NCI-H128 (cell line): ENCODE results near the gene COG5.
"Not testable (repeated sequence)": the region's sequence is repeated elsewhere in the genome, so short reads cannot be mapped to it uniquely, and the experiment has no call there.

ENCODE experiments used
- DNase-seq: peaks from one replicate; lab custom pipeline; 2025; ENCODE audit not compliant: unreplicated experiment; lab: John Stamatoyannopoulos, UW

Gene COG5

GRCh38 chr7:107166736-107167426, 396.8 kb downstream of the COG5 start:
- DNase-seq = no peak

GRCh38 chr7:107165341-107165740, 398.4 kb downstream of the COG5 start:
- DNase-seq = no peak

- no peak for DNase-seq
Measured at GRCh38 chr7:107164092-107164491, 399.6 kb downstream of the COG5 start.

GRCh38 chr7:107162475-107162874, 401.2 kb downstream of the COG5 start:
- DNase-seq = no peak

- no peak for DNase-seq
Measured at GRCh38 chr7:107161415-107161814, 402.3 kb downstream of the COG5 start.

GRCh38 chr7:107160389-107160788, 403.3 kb downstream of the COG5 start:
- DNase-seq = no peak

- no peak for DNase-seq
Measured at GRCh38 chr7:107158028-107158427, 405.7 kb downstream of the COG5 start.

- no peak for DNase-seq
Measured at GRCh38 chr7:107157091-107157490, 406.6 kb downstream of the COG5 start.

- not testable (repeated sequence) for DNase-seq
Measured at GRCh38 chr7:107155726-107156125, 408.0 kb downstream of the COG5 start.

GRCh38 chr7:107154826-107155225, 408.9 kb downstream of the COG5 start:
- DNase-seq = no peak

GRCh38 chr7:107152011-107152410, 411.7 kb downstream of the COG5 start:
- DNase-seq = no peak
